Measurements from ENCODE around the gene FPR3.

Gene FPR3

DNA sequence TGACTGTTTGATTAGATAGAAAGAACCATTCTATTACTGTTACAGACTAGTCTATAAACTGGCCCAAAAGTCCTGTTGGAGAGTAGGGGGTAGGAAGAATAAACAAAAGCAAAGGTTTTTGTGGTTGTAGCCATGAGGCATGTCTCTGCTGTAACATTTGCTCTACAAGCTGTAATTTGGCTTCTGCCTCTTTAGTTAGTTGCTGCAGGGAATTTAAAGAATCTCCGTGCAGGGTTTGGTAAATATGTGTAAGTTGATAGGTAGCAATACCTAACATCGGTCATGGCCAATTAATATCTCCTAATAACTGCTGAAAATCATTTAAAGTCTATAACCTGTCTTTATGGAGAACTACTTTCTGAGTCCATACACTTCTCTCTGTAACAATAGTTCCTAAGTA lies 13.0 kb downstream of the FPR3 start:
- DNase-seq, result no peak

DNA sequence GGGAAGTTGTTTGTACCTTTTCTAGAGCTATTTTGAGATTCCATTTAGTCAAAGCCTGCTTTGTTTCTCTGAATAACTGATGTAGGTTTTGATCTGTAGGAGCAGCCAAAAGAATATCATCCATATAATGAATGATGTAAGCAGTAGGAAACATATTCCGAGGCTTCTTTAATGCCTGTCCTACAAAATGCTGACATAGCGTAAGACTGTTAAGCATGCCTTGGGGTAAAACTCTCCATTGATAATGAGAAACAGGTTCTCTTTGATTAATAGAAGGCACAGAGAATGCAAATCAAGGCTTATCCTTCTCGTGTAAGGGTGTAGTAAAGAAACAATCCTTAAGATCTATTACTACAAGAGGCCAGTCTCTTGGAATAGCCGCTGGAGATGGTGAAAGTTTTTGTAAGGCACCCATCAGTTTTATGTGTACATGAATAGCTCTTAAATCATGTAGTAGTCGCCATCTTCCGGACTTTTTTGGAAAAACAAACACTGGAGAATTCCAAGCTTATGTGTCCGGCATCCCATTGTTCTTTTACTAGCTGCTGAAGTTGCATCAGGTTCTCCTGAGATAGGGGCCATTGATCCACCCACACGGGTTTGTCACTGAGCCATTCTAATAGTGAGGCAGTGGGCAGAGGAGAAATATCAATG lies 13.5 kb downstream of the FPR3 start:
- DNase-seq, result no peak

DNA sequence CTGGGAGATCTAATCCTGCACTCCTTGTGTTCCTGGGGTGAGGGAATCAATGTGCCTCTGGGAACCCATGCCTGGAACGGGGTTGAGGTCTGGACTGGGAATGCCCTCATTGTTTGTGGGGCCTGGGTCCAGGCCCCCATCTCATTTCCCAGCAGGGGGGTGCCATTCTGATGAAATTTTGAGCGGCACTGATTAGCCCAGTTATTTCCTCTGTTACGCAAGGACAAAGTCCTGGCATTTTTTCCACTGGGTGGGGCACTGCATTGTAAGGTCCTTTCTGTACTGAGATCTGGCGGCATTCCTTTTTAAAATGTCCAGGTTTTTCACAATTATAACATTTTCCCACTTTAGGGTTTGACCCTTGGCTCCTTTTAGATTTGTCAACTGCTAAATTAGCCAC lies 14.8 kb downstream of the FPR3 start:
- DNase-seq, result no peak

- DNase-seq, result no peak
Observed at GRCh38 chr19:51810223-51810622, 15.3 kb downstream of the FPR3 start.

DNA sequence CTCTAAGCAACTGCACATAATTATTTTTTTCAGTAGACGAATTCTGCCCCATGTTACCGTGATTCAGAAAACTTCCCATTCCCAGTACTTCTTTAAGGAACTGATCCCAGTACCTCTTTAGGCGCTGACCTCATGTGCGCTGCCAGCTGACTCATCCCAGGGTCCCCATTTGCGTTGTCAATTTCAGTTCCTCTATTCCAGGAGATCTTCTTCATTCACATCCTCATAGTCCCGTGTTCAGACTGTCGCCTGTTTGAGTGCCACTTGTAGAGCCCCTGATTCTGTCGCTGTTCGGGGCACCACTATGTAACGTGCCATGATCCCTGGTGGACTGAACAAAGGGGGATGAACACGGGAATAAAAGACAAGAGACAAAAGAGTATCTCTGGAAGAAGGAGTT lies 16.4 kb downstream of the FPR3 start:
- no peak for DNase-seq

GRCh38 chr19:51815043-51815442 lies 20.1 kb downstream of the FPR3 start:
- no peak for DNase-seq

DNA sequence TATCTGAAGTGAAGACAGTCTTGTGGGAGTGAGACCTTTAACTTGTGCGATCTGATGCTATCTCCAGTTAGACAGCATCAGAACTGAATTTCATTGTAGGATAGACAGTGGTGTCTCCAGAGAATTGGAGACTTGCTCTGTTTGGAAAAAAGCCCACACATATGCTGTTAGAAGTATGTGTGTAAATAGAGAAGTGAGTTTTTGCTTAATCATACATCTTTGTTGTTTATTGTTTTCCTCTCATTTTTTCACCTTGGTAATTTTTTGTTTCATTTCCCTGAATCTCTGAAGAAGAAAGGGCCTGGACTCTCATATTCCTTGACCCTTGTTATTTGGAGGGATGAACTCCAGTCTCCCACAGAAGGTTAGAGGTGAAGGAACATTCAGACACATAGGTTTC lies 21.8 kb downstream of the FPR3 start:
- DNase-seq, result no peak

- no peak for DNase-seq
Observed at GRCh38 chr19:51820011-51820410, 25.1 kb downstream of the FPR3 start.

GRCh38 chr19:51820831-51821446 lies 26.0 kb downstream of the FPR3 start:
- DNase-seq, result no peak

DNA sequence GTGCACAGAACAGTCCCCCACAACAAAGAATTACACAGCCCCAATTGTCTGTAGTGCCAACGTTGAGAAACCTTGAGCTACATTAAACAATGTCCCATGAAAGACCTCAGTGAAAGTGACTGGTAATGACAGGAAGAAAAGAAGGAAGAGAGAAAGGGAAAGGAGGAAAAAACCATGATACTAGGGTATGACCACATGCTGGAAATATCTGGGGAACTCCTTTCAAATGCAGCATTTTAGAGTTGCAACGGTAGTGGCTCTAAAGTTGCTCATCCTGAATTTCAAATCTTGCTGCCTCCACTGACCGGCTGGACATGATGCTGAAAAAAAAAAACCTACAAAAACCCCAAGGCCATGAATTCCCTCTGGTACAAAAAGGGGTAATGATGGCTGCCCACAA lies 26.5 kb downstream of the FPR3 start:
- no peak for DNase-seq

GRCh38 chr19:51821921-51822320 lies 27.0 kb downstream of the FPR3 start:
- DNase-seq, result no peak

GRCh38 chr19:51822325-51822724 lies 27.4 kb downstream of the FPR3 start:
- DNase-seq, result no peak

DNA sequence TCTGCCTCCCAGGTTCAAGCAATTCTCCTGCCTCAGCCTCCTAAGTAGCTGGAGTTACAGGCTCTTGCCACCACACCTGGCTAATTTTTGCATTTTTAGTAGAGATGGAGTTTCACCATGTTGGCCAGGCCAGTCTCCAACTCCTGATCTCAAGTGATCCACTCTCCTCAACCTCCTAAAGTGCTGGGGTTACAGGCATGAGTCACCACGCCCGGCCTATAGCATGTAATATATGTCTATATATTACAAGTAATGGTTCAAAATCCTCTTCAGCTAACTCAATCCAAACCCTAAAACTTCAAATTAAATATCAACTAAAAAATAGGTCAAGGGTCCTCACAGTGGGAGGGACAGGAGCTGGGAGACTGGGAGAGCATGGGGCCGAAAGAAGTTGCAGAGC lies 28.0 kb downstream of the FPR3 start:
- no peak for DNase-seq

DNA sequence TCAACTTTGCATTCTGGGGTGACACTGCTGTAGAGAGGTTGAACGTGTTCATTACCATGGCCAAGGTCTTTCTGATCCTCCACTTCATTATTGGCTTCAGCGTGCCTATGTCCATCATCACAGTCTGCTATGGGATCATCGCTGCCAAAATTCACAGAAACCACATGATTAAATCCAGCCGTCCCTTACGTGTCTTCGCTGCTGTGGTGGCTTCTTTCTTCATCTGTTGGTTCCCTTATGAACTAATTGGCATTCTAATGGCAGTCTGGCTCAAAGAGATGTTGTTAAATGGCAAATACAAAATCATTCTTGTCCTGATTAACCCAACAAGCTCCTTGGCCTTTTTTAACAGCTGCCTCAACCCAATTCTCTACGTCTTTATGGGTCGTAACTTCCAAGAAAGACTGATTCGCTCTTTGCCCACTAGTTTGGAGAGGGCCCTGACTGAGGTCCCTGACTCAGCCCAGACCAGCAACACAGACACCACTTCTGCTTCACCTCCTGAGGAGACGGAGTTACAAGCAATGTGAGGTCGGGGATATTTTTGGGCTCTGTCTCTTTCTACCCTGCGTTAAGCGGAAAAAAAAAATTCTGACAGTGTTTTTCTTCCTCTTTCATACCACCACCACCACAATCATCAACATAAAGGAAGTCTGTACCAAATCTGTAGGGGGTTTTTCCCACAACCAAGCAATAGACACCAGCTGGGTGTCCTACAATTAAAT lies 29.5 kb downstream of the FPR3 start:
- no peak for DNase-seq

GRCh38 chr19:51830274-51830673 lies 35.3 kb downstream of the FPR3 start:
- no peak for DNase-seq

- DNase-seq, result no peak
Observed at GRCh38 chr19:51837145-51837544, 42.2 kb downstream of the FPR3 start.

DNA sequence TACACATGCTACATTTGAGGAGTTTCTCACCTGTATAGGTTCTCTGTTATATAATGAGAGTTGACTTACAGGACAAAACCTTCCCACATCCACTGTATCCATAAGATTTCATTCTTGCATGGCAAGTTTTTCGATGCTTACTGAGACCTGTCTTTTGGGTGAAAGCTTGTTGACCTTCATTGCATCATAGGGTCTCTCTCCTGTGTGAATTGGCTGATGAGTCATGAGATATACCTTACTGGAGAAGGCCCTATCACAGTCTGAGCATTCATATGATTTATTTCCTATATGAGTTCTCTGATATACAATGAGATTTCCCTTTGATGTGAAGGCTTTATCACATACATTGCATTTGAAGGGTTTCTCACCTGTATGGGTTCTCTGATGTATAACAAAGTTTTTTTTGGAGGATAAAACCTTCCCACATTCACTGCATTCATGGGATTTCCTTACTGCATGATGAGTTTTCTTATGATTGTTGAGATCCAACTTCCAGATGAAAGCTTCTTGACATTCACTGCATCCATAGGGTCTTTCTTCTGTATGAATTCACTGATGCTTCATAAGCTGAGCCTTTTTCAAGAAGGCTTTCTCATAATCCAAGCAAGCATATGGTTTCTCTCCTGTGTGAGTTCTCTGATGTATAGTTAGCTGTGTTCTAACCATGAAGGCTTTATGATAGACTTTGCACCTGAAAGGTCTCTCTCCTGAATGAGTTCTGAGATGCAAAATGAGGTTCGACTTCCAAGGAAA lies 67.1 kb downstream of the FPR3 start:
- no peak for DNase-seq

GRCh38 chr19:51873097-51873496 lies 78.1 kb downstream of the FPR3 start:
- no peak for DNase-seq
